Activated CD4-positive, alpha-beta T cell treated with anti-CD3 and anti-CD28 coated beads, Interleukin-2, amount 50 U/mL, for 24 hours (primary cell): ENCODE data around the gene CMC2.

Source experiments
- DNase-seq, 2 donors: peaks; one replicate each; pipeline ENCODE4 v3.0.0-alpha.2; 2020; ENCODE audit warnings: low read depth in 1 of 2, low spot score in 1 of 2

CMC2 gene

GRCh38 chr16:80976946-80977345 lies 29.7 kb downstream of the CMC2 start:
- DNase-seq = no peak

- no peak for DNase-seq
Measured at GRCh38 chr16:80974649-80975376, 31.9 kb downstream of the CMC2 start.

GRCh38 chr16:80973991-80974390 lies 32.7 kb downstream of the CMC2 start:
- DNase-seq = no peak

GRCh38 chr16:80972611-80973010 lies 34.1 kb downstream of the CMC2 start:
- DNase-seq = no peak

GRCh38 chr16:80971819-80972218 lies 34.9 kb downstream of the CMC2 start:
- no peak for DNase-seq

GRCh38 chr16:80969114-80969484 lies 37.6 kb downstream of the CMC2 start:
- no peak for DNase-seq

- DNase-seq = no peak
Measured at GRCh38 chr16:80968386-80969113, 38.1 kb downstream of the CMC2 start.

GRCh38 chr16:80966617-80967016 lies 40.1 kb downstream of the CMC2 start:
- DNase-seq = no peak

GRCh38 chr16:80964351-80964750 lies 42.3 kb downstream of the CMC2 start:
- no peak for DNase-seq

- no peak for DNase-seq
Measured at GRCh38 chr16:80962879-80963278, 43.8 kb downstream of the CMC2 start.

GRCh38 chr16:80958284-80958683 lies 48.4 kb downstream of the CMC2 start:
- no peak for DNase-seq

- DNase-seq = no peak
Measured at GRCh38 chr16:80954985-80955384, 51.7 kb downstream of the CMC2 start.

- no peak for DNase-seq
Measured at GRCh38 chr16:80948886-80949493, 57.7 kb downstream of the CMC2 start.

GRCh38 chr16:80947708-80948625 lies 58.7 kb downstream of the CMC2 start:
- no peak for DNase-seq

GRCh38 chr16:80947239-80947638 lies 59.4 kb downstream of the CMC2 start:
- no peak for DNase-seq

GRCh38 chr16:80946481-80946880 lies 60.2 kb downstream of the CMC2 start:
- DNase-seq = no peak

GRCh38 chr16:80940069-80940856 lies 66.4 kb downstream of the CMC2 start:
- no peak for DNase-seq

GRCh38 chr16:80938879-80939260 lies 67.8 kb downstream of the CMC2 start:
- no peak for DNase-seq

GRCh38 chr16:80938004-80938878 lies 68.4 kb downstream of the CMC2 start:
- DNase-seq = no peak

GRCh38 chr16:80936410-80936809 lies 70.3 kb downstream of the CMC2 start:
- no peak for DNase-seq
